ENCODE data around the gene KITLG. TPM values are rescaled to one million over a fixed set of nuclear protein-coding genes. Genes with fewer than 3 reads are reported as not detected.
"Not testable (repeated sequence)": the region's sequence is repeated elsewhere in the genome, so short reads cannot be mapped to it uniquely, and the experiment has no call there.

The KITLG gene, protein sequence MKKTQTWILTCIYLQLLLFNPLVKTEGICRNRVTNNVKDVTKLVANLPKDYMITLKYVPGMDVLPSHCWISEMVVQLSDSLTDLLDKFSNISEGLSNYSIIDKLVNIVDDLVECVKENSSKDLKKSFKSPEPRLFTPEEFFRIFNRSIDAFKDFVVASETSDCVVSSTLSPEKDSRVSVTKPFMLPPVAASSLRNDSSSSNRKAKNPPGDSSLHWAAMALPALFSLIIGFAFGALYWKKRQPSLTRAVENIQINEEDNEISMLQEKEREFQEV
- total RNA-seq, result not detected in 2 replicates

DNA sequence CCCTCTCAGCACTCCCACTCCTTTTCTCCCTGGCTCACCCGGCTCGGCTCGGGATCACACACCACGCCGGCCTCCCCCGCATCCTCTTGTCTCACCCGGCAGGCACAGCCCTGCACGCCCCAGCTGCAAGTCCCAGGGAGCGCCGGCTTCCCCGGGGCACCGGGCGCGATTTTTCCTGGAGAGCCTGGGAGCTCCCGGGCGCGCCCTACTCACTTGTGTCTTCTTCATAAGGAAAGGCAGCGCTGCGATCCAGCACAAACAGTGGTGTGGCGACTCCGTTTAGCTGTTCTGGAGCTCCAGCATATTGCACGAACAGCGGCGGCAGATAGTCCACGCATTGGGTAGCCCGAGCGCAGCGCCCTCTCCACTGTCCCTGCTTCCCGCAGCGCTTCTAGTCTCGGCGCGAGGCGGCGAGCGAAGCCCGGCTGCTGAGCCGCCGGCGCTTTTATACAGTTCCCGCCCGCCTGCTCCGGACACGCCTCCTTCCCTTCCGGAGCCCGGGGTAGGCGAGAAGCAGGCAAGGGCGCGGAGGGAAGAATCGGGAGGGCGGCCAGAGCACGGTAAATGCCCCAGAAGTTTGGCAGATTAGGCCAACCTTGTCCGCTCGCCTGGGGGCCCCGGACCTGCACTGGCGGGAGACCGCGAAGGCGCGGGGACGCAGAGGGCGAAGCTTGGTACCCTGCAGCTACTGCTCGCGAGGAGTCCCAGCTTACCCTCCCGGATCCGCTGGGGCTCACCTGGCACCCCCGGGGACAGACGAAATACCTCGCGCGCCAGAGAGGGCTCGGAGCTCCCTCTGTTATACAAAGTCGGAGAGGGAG is at the start of gene KITLG:
Gene KITLG, minus strand, starts transcription at position 421 of the 821 bp plus-strand sequence. Its CDS starts 193 bp downstream, at position 228.
- ChIA-PET CTCF (no interaction called here), POLR2A (no interaction called here)
- Mint-ChIP-seq H3K9me3 (no peaks in the 10 kb centered on the region), H3K27me3 (peaks cover 25% of the 10 kb centered on the region), H3K4me1 (peaks cover 9% of the 10 kb centered on the region), H3K4me3 (no peak within 1 kb of the TSS), H3K27ac (no peak within 1 kb of the TSS), H3K36me3 (ENCODE audit: low read depth) (no peaks in the 10 kb centered on the region)
- intact Hi-C loops (cut with micrococcal nuclease), result no loop called here
- ATAC-seq (ENCODE audit: low read depth) (no peak), DNase-seq (no peak)
- TF ChIP-seq, protein P1, sequence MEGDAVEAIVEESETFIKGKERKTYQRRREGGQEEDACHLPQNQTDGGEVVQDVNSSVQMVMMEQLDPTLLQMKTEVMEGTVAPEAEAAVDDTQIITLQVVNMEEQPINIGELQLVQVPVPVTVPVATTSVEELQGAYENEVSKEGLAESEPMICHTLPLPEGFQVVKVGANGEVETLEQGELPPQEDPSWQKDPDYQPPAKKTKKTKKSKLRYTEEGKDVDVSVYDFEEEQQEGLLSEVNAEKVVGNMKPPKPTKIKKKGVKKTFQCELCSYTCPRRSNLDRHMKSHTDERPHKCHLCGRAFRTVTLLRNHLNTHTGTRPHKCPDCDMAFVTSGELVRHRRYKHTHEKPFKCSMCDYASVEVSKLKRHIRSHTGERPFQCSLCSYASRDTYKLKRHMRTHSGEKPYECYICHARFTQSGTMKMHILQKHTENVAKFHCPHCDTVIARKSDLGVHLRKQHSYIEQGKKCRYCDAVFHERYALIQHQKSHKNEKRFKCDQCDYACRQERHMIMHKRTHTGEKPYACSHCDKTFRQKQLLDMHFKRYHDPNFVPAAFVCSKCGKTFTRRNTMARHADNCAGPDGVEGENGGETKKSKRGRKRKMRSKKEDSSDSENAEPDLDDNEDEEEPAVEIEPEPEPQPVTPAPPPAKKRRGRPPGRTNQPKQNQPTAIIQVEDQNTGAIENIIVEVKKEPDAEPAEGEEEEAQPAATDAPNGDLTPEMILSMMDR (IDR thresholded peaks at IDR 0.05), result no peak

DNA sequence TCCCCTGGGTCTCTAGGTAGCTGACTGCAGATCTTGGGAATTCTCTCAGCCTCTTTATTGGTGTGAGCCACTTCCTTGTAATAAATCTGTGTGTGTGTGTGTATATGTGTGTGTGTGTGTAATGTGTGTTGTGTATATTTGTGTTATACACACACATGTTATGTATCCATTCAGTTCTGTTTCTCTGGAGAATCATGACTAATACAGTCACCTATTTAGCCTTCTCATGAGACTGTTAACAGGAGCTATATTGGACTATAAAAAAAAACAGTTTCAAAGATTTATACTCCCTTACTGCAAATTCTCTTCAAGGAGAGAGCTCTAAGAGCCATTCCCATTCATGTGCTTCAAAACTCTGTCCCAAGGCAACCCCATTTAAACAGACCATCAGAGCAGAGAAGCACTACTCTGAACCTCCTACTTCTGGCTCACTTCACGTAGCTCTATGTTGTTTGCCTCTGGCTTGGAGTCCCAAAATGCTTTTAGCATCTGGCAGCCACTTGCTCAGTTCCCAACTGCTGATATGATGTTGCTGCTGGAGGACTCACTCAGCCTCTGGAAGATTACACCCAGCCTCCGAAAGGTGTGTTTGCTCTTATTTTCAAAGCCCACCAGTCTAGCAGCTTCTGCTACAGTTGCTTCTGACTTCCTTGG is 48.7 kb upstream of the KITLG start:
- Mint-ChIP-seq H3K4me1 (no peaks in the 10 kb centered on the region), H3K27me3 (no peaks in the 10 kb centered on the region), H3K36me3 (ENCODE audit: low read depth) (no peaks in the 10 kb centered on the region), H3K27ac (no peak overlapping the region), H3K9me3 (no peaks in the 10 kb centered on the region), H3K4me3 (no peak overlapping the region)
- TF ChIP-seq, protein P1 (IDR thresholded peaks at IDR 0.05), result no peak
- intact Hi-C loops (cut with micrococcal nuclease), result no loop called here
- CTCF ChIA-PET, result no interaction called here
- DNase-seq, result no peak
- POLR2A ChIA-PET, result no interaction called here
- ATAC-seq (ENCODE audit: low read depth), result no peak

DNA sequence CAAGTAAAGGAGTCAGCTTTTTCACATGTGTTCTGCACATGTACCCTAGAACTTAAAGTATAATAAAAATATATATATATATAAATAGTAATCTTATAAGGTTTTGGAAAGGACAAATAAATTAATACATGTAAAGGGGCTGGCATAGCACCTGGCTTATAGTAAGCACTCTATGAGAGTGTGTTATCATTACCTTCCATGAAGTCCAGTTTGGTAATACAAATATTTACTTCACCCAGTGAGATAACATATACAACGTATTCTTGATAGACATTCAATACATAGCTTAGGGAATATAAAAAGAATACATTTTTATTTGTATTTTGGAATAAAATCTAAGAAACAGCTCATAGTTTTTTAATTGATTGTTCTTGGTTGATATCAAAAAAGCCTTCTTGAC is 47.8 kb upstream of the KITLG start:
- ATAC-seq (ENCODE audit: low read depth); H3K9me3 Mint-ChIP-seq; H3K4me1 Mint-ChIP-seq; DNase-seq; intact Hi-C loops (cut with micrococcal nuclease); H3K27ac Mint-ChIP-seq; H3K27me3 Mint-ChIP-seq; H3K4me3 Mint-ChIP-seq; H3K36me3 Mint-ChIP-seq (ENCODE audit: low read depth); CTCF ChIA-PET; POLR2A ChIA-PET: not testable (repeated sequence)

DNA sequence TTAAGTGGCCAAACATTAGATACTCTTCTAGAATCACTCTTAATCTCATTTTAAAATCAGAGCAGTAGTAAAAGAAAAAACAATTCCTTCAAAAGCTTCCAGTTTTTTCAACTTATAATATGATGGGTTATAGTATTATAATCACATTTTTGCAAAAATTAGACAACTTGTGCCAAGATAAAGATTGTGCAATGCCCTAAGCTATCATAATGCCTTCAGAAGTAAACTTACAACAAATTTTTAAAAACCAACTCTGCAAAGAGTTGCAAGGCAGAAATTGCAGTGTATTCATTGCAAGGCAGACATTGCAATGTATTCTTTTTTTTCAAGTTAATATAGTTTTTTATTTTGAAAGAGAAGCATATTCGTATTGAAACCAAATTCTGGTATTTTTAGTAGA is 47.2 kb upstream of the KITLG start:
- H3K27me3 Mint-ChIP-seq, result no peaks in the 10 kb centered on the region
- no peaks in the 10 kb centered on the region for H3K9me3 Mint-ChIP-seq
- ChIA-PET CTCF (no interaction called here), POLR2A (no interaction called here)
- TF ChIP-seq, protein P1 (IDR thresholded peaks at IDR 0.05), result no peak
- H3K27ac Mint-ChIP-seq, result no peak overlapping the region
- ATAC-seq (ENCODE audit: low read depth) (no peak), DNase-seq (no peak)
- H3K4me1 Mint-ChIP-seq, result no peaks in the 10 kb centered on the region
- no peaks in the 10 kb centered on the region for H3K36me3 Mint-ChIP-seq (ENCODE audit: low read depth)
- no peak overlapping the region for H3K4me3 Mint-ChIP-seq
- intact Hi-C loops (cut with micrococcal nuclease), result no loop called here

DNA sequence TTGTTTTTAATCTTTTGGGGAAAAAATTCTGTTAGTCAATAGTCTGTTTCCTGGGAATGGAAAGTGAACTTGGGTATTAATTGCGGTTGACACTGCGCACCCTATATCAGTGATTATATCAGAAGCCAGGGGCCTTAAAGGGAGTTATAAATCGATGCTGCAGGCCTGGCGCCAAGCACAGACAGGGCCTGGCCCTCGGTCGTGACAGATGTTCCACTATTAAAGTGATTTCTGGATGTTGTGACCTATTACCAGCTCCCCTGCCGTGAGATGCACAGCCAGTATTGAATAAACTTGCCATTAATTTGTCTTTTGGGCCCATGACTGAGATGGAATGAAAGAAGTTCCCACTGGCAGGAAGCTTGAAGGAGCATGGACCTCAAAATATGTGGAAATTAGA is 45.1 kb upstream of the KITLG start:
- POLR2A ChIA-PET, result no interaction called here
- CTCF ChIA-PET, result no interaction called here

More for the DNA sequence above, 45.1 kb upstream of the KITLG start:
- Mint-ChIP-seq H3K4me1 (no peaks in the 10 kb centered on the region), H3K36me3 (ENCODE audit: low read depth) (no peaks in the 10 kb centered on the region), H3K9me3 (no peaks in the 10 kb centered on the region), H3K27me3 (no peaks in the 10 kb centered on the region), H3K27ac (no peak overlapping the region), H3K4me3 (no peak overlapping the region)
- TF ChIP-seq, protein P1 (IDR thresholded peaks at IDR 0.05), result no peak
- intact Hi-C loops (cut with micrococcal nuclease), result no loop called here
- DNase-seq (no peak), ATAC-seq (ENCODE audit: low read depth) (no peak)
